ENCODE data around the gene ZNRF4. TPM values are rescaled to one million over a fixed set of nuclear protein-coding genes. Genes with fewer than 3 reads are reported as not detected.

Gene ZNRF4
- total and polyA plus RNA-seq, 2 donors (not counting 3 experiments of a cell fraction or from before 2014, with no cell fraction given), result not detected

GRCh38 chr19:5466814-5467291 lies 11.6 kb downstream of the ZNRF4 start:
- DNase-seq (ENCODE audit: low read depth, low spot score) (no peak), FAIRE-seq (no peak)
- Histone ChIP-seq H3K9ac (replicated peaks; ENCODE audit: extremely low read depth, insufficient read depth, low read length) (no peak overlapping the region), H3K4me2 (ENCODE audit: insufficient read depth, low read length) (no peak overlapping the region), H3K79me2 (ENCODE audit: control insufficient read depth, insufficient read depth, low read length) (no peaks in the 10 kb centered on the region), H3K36me3 (ENCODE audit: control insufficient read depth in 2 of 2, extremely low read depth in 1 of 2, insufficient read depth in 2 of 2, low read length in 2 of 2) (no peaks in the 10 kb centered on the region), H3K27ac (ENCODE audit: insufficient read depth, low read depth, low read length) (no peak overlapping the region), H4K20me1 (replicated peaks; ENCODE audit: control insufficient read depth, extremely low read depth, insufficient read depth, low read length) (no peaks in the 10 kb centered on the region), H3K4me3 (replicated peaks in 1 of 3; ENCODE audit: insufficient read depth in 1 of 3, low read depth in 1 of 3, low read length in 3 of 3) (no peak overlapping the region), H2AFZ (ENCODE audit: low read depth, low read length) (no peak overlapping the region), H3K27me3 (ENCODE audit: control insufficient read depth in 2 of 2, insufficient read depth in 2 of 2, low read length in 2 of 2) (no peaks in the 10 kb centered on the region), H3K9me3 (replicated peaks; ENCODE audit: control insufficient read depth, insufficient read depth, low read length) (no peaks in the 10 kb centered on the region), H3K9me1 (replicated peaks; ENCODE audit: control insufficient read depth, extremely low read depth, insufficient read depth, low read length) (no peaks in the 10 kb centered on the region), H3K4me1 (ENCODE audit: control insufficient read depth, extremely low read depth, insufficient read depth, low read length) (no peaks in the 10 kb centered on the region)
- intact Hi-C loops (cut with micrococcal nuclease), result no loop called here
- CTCF ChIA-PET, result interaction anchor here (0.5 to 0.9 kb wide), 3 partner anchors 30 to 418 kb away, joined by 3 read pairs; no protein-coding TSS in a partner anchor
- POLR2A ChIA-PET, result no interaction called here
- no TSS peak for BruUV-seq (replicated peaks)
- dilution Hi-C loops (cut with MboI; ENCODE audit: extremely low pct_ligation_motif_present, low sequenced_read_pairs), result no loop called here
- TF ChIP-seq POLR2AphosphoS5 (IDR thresholded peaks at IDR 0.05; ENCODE audit: insufficient read depth, low read depth, low read length) (no peak), FOS (IDR thresholded peaks at IDR 0.05; ENCODE audit: borderline replicate concordance, insufficient read depth, low read length) (no peak), CTCF (IDR thresholded peaks at IDR 0.05; ENCODE audit: extremely low read depth in 1 of 2, insufficient read depth in 1 of 2, low read depth in 1 of 2, low read length in 2 of 2) (no peak), POLR2A (IDR thresholded peaks at IDR 0.05; ENCODE audit: low read depth, low read length) (no peak), EZH2 (IDR thresholded peaks at IDR 0.05; ENCODE audit: borderline replicate concordance, low read depth, low read length, severe bottlenecking) (no peak), MYC (IDR thresholded peaks at IDR 0.05; ENCODE audit: low read depth, low read length) (no peak), JUN (IDR thresholded peaks at IDR 0.05; ENCODE audit: borderline replicate concordance, insufficient read depth, insufficient read length, low read depth) (no peak), MAX (IDR thresholded peaks at IDR 0.05; ENCODE audit: insufficient read depth, insufficient read length) (no peak), GATA2 (IDR thresholded peaks at IDR 0.05; ENCODE audit: insufficient read depth, insufficient read length, low read depth, low read length) (no peak)
